Neuronal stem cell (in vitro differentiated cells): ENCODE data around the gene TRIM46.

ENCODE experiments used
- DNase-seq: peaks from one replicate; pipeline ENCODE4 v3.0.0-alpha.2; 2013; ENCODE audit warnings: low spot score
- H2AFZ ChIP-seq: one replicate; pipeline ENCODE4 v1.6.1; 2013; ENCODE audit warnings: mild to moderate bottlenecking, low read length, inconsistent platforms
- H2AK5ac ChIP-seq: 2 replicates; pipeline ENCODE4 v1.6.1; 2013; ENCODE audit warnings: low read depth, mild to moderate bottlenecking, inconsistent platforms, low read length, moderate library complexity, mixed read lengths
- H2BK120ac ChIP-seq: 2 replicates; pipeline ENCODE4 v1.6.1; 2013; ENCODE audit warnings: low read depth, mild to moderate bottlenecking, inconsistent platforms, low read length, moderate library complexity, mixed read lengths
- H2BK12ac ChIP-seq: one replicate; pipeline ENCODE4 v1.6.1; 2013; ENCODE audit warnings: low read length, inconsistent platforms
- H2BK15ac ChIP-seq: 2 replicates; pipeline ENCODE4 v1.6.1; 2013; ENCODE audit warnings: mild to moderate bottlenecking, low read length, inconsistent platforms, mixed read lengths
- H2BK5ac ChIP-seq: one replicate; pipeline ENCODE4 v1.6.1; 2013; ENCODE audit warnings: inconsistent platforms, mild to moderate bottlenecking, low read length, moderate library complexity
- H3K14ac ChIP-seq: one replicate; pipeline ENCODE4 v1.6.1; 2013; ENCODE audit warnings: low read length, inconsistent platforms
- H3K18ac ChIP-seq: 2 replicates; pipeline ENCODE4 v1.6.1; 2013; ENCODE audit warnings: low read length, inconsistent platforms
- H3K23ac ChIP-seq: 2 replicates; pipeline ENCODE4 v1.6.1; 2013; ENCODE audit warnings: low read depth, mild to moderate bottlenecking, mixed read lengths, low read length, inconsistent platforms; ENCODE audit not compliant: poor library complexity
- H3K27ac ChIP-seq: replicated peaks from 3 replicates; pipeline ENCODE4 v1.5.1; 2013; ENCODE audit warnings: low read length, inconsistent platforms
- H3K27me3 ChIP-seq, 3 experiments: 2 replicates each; pipeline ENCODE4 v1.6.1; 2013; ENCODE audit warnings: low read length in 3 of 3, mild to moderate bottlenecking in 2 of 3, inconsistent platforms in 1 of 3, low read depth in 1 of 3, mixed read lengths in 1 of 3, moderate library complexity in 1 of 3; ENCODE audit not compliant: control insufficient read depth in 3 of 3, insufficient read depth in 3 of 3
- H3K36me3 ChIP-seq, 2 donors: replicated peaks in 1 of 2; 2 replicates each; pipeline ENCODE4 v1.6.1; 2013; ENCODE audit warnings: low read length in 2 of 2; ENCODE audit not compliant: control insufficient read depth in 2 of 2, insufficient read depth in 2 of 2
- H3K4ac ChIP-seq: 2 replicates; pipeline ENCODE4 v1.6.1; 2013; ENCODE audit warnings: inconsistent platforms, mild to moderate bottlenecking, low read length, moderate library complexity
- H3K4me1 ChIP-seq, 2 donors: 1 replicate in 1 of 2; 2 replicates in 1 of 2; pipeline ENCODE4 v1.6.1; 2013; ENCODE audit warnings: low read length in 2 of 2, low read depth in 1 of 2; ENCODE audit not compliant: control insufficient read depth in 2 of 2, insufficient read depth in 1 of 2
- H3K4me2 ChIP-seq: one replicate; pipeline ENCODE4 v1.6.1; 2013; ENCODE audit warnings: mild to moderate bottlenecking, low read length, inconsistent platforms; ENCODE audit not compliant: insufficient read depth, poor library complexity, severe bottlenecking
- H3K4me3 ChIP-seq, 2 donors: 2 replicates each; pipeline ENCODE4 v1.5.1; 2013; ENCODE audit warnings: low read length in 2 of 2, mild to moderate bottlenecking in 2 of 2, inconsistent platforms in 1 of 2, moderate library complexity in 1 of 2
- H3K79me1 ChIP-seq: one replicate; pipeline ENCODE4 v1.6.1; 2013; ENCODE audit warnings: low read depth, mild to moderate bottlenecking, inconsistent platforms, low read length, moderate library complexity
- H3K9ac ChIP-seq: one replicate; pipeline ENCODE4 v1.6.1; 2013; ENCODE audit warnings: mild to moderate bottlenecking, low read depth, low read length, inconsistent platforms; ENCODE audit not compliant: poor library complexity
- H3K9me3 ChIP-seq, 2 donors: replicated peaks in 1 of 2; 2 replicates each; pipeline versions ENCODE3 to v1.6.1; 2013; ENCODE audit warnings: low read length in 2 of 2, mild to moderate bottlenecking in 2 of 2, inconsistent platforms in 1 of 2, low read depth in 1 of 2, mixed read lengths in 1 of 2, moderate library complexity in 1 of 2; ENCODE audit not compliant: control insufficient read depth in 2 of 2, insufficient read depth in 1 of 2
- H4K8ac ChIP-seq: one replicate; pipeline ENCODE4 v1.6.1; 2013; ENCODE audit warnings: low read depth, mild to moderate bottlenecking, inconsistent platforms, low read length, moderate library complexity
- H4K91ac ChIP-seq: one replicate; pipeline ENCODE4 v1.6.1; 2013; ENCODE audit warnings: low read length, low read depth, mild to moderate bottlenecking, inconsistent platforms; ENCODE audit not compliant: poor library complexity
- WGBS, 2 donors: extraction: QIAGEN DNeasy Blood & Tissue Kit; methylation state at CpG; one replicate each; pipeline ENCODE4 v1.1.7; 2013; ENCODE audit warnings: missing lambda C conversion rate in 2 of 2, mixed read lengths in 1 of 2; ENCODE audit not compliant: insufficient read length in 2 of 2, insufficient replicate concordance in 1 of 2; ENCODE audit errors: extremely low coverage in 2 of 2; 5-methylcytosine and 5-hydroxymethylcytosine counted together

Gene TRIM46

DNA sequence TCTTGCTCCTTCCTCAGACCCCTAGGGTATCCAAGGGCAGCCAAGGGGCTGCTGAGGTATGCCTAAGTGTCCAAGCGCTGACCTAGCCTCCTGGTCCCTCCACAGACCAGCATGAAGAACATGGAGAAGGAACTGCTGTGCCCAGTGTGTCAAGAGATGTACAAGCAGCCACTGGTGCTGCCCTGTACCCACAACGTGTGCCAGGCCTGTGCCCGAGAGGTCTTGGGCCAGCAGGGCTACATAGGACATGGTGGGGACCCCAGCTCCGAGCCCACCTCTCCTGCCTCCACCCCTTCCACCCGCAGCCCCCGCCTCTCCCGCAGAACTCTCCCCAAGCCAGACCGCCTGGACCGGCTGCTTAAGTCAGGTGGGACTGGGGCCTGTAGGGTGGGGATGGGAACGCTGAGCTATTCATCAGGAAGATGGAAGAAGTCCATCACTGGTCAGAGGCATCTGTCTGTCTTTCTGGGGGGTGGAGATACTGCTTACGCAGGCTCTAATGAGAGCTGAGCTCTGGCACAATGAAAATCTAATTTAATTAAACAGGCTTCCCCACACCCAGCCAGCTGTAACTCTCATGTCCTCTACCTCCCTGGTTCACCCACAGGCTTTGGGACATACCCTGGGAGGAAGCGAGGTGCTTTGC, 1.8 kb downstream of the TRIM46 start:
- H2BK5ac ChIP-seq: peak overlapping the region; percentile 98
- peak overlapping the region; percentile 72 for H3K18ac ChIP-seq
- peak overlapping the region; percentile 59 for H3K27ac ChIP-seq
- H4K8ac ChIP-seq: no peak overlapping the region
- H2BK15ac ChIP-seq: peak overlapping the region; percentile 98
- peak overlapping the region; percentile 60 for H2BK12ac ChIP-seq
- peak overlapping the region; percentile 77 to 88 for H3K4me3 ChIP-seq
- peaks cover 14 to 19% of the 10 kb centered on the region in 2 donors for H3K4me1 ChIP-seq
- peak overlapping the region; percentile 59 for H3K14ac ChIP-seq
- H3K4me2 ChIP-seq: peak overlapping the region; percentile 91
- peaks cover 14% of the 10 kb centered on the region for H3K79me1 ChIP-seq
- H3K23ac ChIP-seq: no peak overlapping the region
- peak overlapping the region; percentile 98 for H2AK5ac ChIP-seq
- H3K4ac ChIP-seq: peak overlapping the region; percentile 0
- H3K27me3 ChIP-seq: no peaks in the 10 kb centered on the region
- H4K91ac ChIP-seq: no peak overlapping the region
- DNase-seq: no peak
- no peaks in the 10 kb centered on the region for H3K9me3 ChIP-seq
- WGBS, 2 donors: no CpG with 5 or more reads among the region's 12 CpGs
- H3K36me3 ChIP-seq: peaks cover 32 to 38% of the 10 kb centered on the region in 2 donors
- peak overlapping the region; percentile 91 for H2AFZ ChIP-seq
- peak overlapping the region; percentile 83 for H3K9ac ChIP-seq
- H2BK120ac ChIP-seq: peak overlapping the region; percentile 66

DNA sequence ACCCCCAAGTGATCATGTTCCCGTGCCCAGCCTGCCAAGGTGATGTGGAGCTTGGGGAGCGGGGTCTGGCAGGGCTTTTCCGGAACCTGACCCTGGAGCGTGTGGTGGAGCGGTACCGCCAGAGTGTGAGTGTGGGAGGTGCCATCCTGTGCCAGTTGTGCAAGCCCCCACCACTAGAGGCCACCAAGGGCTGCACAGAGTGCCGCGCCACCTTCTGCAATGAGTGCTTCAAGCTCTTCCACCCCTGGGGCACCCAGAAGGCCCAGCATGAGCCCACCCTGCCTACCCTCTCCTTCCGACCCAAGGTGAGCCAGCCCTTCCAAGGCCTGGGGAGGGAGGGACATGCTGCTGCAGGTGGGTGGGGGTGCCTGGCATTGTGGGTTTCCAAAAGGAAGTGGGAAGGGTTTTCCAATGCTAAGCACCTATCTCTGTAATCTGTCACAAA, 2.3 kb downstream of the TRIM46 start:
- no CpG with 5 or more reads among the region's 9 CpGs for WGBS, 2 donors
- Histone ChIP-seq H2BK5ac (no peak overlapping the region), H3K36me3 (peaks cover 31 to 32% of the 10 kb centered on the region in 2 donors), H3K27me3 (no peaks in the 10 kb centered on the region), H3K4ac (no peak overlapping the region), H3K4me1 (peaks cover 14 to 19% of the 10 kb centered on the region in 2 donors), H2AFZ (no peak overlapping the region), H3K4me3 (no peak overlapping the region), H3K4me2 (no peak overlapping the region), H4K91ac (no peak overlapping the region), H3K79me1 (peaks cover 14% of the 10 kb centered on the region), H2BK15ac (peak overlapping the region; percentile 71), H3K9ac (peak overlapping the region; percentile 31), H3K23ac (no peak overlapping the region), H2BK120ac (no peak overlapping the region), H2AK5ac (peak overlapping the region; percentile 98), H3K9me3 (no peaks in the 10 kb centered on the region), H3K27ac (no peak overlapping the region), H4K8ac (no peak overlapping the region), H2BK12ac (no peak overlapping the region), H3K14ac (no peak overlapping the region), H3K18ac (peak overlapping the region; percentile 55)
- DNase-seq: no peak

DNA sequence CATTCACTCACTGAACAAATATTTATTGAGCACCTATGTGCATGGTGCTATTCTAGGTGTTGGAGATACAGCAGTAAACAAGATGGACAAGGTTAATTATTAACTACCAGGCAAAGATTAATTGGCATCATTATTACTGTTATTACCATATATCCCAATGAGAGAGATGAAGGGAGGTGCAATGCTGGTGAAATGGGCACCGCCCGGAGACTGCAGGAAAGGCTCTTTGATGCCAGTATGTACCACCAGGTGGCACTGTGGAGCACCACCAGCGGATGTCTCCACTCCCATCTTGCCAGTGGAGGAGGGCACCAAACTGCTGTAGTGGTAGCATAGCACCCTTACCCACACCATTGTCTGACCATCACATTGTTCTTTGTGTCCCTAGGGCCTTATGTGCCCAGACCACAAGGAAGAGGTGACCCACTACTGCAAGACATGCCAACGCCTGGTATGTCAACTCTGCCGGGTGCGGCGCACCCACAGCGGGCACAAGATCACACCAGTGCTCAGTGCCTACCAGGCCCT, 3.0 kb downstream of the TRIM46 start:
- Histone ChIP-seq H2BK12ac (no peak overlapping the region), H3K36me3 (peaks cover 27 to 32% of the 10 kb centered on the region in 2 donors), H2BK15ac (no peak overlapping the region), H2BK5ac (no peak overlapping the region), H3K27ac (no peak overlapping the region), H4K91ac (no peak overlapping the region), H3K18ac (no peak overlapping the region), H3K9me3 (no peaks in the 10 kb centered on the region), H2AK5ac (no peak overlapping the region), H3K4me2 (no peak overlapping the region), H3K79me1 (peaks cover 15% of the 10 kb centered on the region), H3K9ac (no peak overlapping the region), H3K23ac (no peak overlapping the region), H2BK120ac (no peak overlapping the region), H4K8ac (no peak overlapping the region), H3K4ac (no peak overlapping the region), H2AFZ (no peak overlapping the region), H3K14ac (no peak overlapping the region), H3K27me3 (no peaks in the 10 kb centered on the region), H3K4me3 (no peak overlapping the region), H3K4me1 (peaks cover 14 to 19% of the 10 kb centered on the region in 2 donors)
- peak; percentile 61 for DNase-seq
- WGBS, 2 donors: no CpG with 5 or more reads among the region's 8 CpGs

DNA sequence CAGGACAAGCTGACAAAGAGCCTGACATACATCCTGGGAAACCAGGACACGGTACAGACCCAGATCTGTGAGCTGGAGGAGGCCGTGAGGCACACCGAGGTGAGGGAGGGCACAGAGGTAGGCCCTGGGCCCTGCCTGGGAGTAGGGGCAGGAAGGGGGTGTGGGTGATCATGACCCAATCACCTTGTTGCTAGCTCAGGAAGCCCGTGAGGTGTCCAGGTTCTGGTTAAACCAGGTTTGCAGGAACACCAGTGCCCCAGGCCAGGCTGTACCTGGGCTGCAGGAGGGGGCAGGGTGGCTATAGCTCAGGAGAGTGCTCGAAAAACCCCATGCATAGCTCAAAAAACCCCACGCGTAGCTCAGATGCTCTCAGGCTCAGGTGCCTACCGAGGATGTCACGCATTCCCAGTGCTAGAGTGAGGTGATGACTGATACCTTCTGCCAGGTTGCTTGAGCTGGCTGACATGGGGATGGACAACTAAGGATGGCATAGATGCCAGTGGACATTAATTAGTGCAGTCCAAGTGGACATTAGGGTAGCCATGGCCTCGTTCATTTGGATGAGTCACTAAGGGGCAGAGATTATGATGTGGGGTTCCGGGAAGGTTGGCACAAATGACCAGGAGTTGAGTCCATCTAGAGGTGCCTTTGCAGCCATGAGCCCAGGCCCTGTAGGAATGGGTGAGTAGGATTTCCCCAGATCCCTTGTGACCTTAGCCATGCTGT, 3.7 kb downstream of the TRIM46 start:
- no peak overlapping the region for H3K14ac ChIP-seq
- H4K91ac ChIP-seq: no peak overlapping the region
- H3K18ac ChIP-seq: no peak overlapping the region
- H3K27ac ChIP-seq: no peak overlapping the region
- no peak overlapping the region for H3K9ac ChIP-seq
- H2BK12ac ChIP-seq: no peak overlapping the region
- H3K27me3 ChIP-seq: no peaks in the 10 kb centered on the region
- peaks cover 18% of the 10 kb centered on the region for H3K79me1 ChIP-seq
- H3K4ac ChIP-seq: no peak overlapping the region
- no peak overlapping the region for H2BK5ac ChIP-seq
- no peak overlapping the region for H3K4me3 ChIP-seq
- peak overlapping the region; percentile 58 for H3K23ac ChIP-seq
- WGBS, 2 donors: no CpG with 5 or more reads among the region's 11 CpGs
- H2AFZ ChIP-seq: no peak overlapping the region
- H3K4me2 ChIP-seq: no peak overlapping the region
- no peak overlapping the region for H2AK5ac ChIP-seq
- H4K8ac ChIP-seq: no peak overlapping the region
- no peaks in the 10 kb centered on the region for H3K9me3 ChIP-seq
- no peak for DNase-seq
- H2BK15ac ChIP-seq: peak overlapping the region; percentile 40
- peaks cover 27 to 34% of the 10 kb centered on the region in 2 donors for H3K36me3 ChIP-seq
- H3K4me1 ChIP-seq: peaks cover 12 to 16% of the 10 kb centered on the region in 2 donors
- no peak overlapping the region for H2BK120ac ChIP-seq
